NCI-H1105 (cell line): Measurements from ENCODE around the gene C5orf52.
"Not testable (repeated sequence)": the region's sequence is repeated elsewhere in the genome, so short reads cannot be mapped to it uniquely, and the experiment has no call there.

Experiments used
- DNase-seq: peaks from one replicate; lab custom pipeline; 2025; lab: John Stamatoyannopoulos, UW

The C5orf52 gene

DNA sequence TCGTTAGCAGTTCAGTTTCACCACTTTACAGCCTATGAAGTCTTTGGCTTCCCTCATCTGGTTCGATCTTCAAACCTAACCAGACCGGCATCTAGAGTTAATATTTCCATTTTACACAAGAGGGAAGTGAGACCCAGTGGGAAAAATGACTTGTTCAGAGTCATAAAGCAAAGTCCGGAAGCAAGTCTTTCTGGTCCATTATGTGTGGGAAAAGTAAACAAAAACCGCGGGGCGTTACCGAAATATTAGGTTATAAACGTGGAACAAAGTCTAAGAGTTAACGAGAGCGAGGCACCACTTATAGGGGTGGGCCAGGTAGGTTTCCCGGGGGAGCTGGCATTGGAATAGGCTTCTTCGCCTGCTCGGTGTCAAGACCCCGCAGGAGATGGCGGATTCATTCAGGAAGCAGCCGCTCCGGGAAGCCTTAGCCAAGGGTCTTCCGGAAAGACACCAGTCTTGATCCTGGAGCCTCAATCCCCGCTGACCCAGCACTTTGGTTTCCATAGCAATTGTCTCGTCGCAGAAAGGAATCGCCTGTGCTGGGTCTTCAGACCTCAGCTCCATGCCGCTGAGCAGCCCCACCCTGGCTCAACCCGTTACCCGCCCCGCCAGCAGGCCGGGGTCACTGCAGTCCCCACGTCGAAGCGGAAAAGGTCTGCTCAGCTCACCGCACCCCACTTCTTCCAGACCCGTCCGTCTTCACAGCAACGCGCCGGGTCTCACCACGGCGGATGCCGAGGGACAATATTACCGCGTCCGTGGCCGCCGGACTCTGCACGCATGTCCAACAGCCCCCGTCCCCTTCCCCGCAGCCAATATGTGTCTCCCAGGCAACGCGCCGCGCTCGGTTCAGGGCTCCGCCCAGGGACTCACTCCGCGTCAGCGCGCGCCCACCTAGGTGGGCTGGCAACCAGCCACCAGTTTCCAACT is at the start of gene C5orf52:
Gene C5orf52 (plus strand): TSS at position 872 of the 930 bp plus-strand sequence. CDS start 82 bp downstream, outside the sequence.
- no peak for DNase-seq

DNA sequence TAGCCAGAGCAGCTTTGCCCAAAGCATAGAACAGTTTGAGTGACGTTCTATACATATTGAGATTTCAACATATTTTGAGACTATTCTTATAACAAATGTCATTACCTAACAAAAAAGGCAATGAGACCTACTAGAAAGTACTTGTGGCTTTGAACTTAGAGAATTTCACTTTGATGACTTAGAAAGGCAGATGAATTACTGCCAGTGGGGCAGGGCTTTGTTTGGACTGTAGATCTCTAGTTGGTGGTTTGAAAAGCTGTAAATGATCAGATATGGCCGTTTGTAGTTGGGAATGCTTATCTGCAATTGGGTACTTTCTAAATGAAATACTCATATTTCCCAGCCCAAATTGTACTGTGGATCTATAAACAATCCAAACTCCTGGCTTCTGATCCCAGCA is 47.2 kb upstream of the C5orf52 start:
- no peak for DNase-seq

DNA sequence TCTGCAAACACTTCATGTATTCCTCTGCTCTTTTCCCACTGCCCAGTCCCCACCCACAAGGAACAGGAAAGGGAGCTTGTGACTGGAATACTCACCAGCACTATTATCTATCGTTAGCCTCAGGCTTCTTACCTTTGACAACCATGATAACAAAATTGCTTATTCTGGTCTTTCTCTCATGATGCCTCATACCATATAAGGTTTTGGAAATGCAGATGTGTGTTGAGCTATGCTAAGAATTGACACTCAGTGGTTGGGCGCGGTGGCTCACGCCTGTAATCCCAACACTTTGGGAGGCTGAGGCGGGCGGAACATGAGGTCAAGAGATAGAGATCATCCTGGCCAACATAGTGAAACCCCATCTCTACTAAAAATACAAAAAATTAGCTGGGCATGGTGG is 44.5 kb upstream of the C5orf52 start:
- DNase-seq, result no peak

DNA sequence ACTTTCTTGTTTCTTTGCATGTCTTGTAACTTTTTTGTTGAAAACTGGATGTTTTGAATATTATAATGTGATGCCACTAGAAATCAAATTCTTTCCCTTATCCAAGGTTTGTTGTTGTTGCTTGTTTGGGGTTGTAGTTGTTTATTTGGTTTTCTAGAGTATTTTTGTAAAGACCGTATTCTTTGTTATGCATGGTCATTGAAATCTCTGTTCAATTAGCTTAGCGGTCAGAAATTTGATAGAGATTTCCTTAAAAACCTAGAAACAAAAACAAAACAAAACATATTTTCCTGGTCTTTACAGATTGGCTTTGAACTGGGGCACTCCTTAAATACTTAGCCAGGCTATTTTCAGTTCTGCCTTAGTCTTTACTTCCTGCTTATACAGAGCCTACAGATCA is 41.0 kb upstream of the C5orf52 start:
- no peak for DNase-seq

DNA sequence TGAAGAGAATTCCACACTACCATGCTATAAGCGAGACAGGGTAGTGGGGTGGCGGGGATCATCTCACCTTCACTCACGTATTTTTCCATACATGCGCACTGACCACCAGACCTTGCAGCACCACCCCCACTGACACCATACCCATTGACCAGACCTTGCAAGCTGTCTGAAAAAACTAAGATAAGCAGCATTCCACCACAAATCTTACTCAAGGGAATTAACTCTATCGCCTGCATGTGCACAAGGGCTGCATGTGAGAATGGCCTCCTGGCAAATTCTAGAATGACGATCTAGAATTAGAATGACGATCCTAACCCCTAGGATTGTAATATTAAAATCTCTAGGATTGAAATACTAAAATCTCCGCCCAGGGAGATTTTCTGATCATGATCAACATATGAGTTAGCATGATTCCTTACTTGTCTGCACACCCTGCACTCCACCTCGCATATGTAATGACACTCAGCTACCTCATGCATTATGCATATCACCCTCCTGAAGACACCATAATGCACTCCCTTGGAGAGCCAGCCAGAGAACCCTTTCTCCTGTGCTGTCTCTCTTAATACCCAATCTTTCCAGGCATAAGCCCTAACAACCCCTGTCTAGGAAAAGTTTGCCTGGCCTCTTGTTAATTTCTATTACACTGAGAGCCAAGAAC is 30.8 kb upstream of the C5orf52 start:
- DNase-seq, result no peak

DNA sequence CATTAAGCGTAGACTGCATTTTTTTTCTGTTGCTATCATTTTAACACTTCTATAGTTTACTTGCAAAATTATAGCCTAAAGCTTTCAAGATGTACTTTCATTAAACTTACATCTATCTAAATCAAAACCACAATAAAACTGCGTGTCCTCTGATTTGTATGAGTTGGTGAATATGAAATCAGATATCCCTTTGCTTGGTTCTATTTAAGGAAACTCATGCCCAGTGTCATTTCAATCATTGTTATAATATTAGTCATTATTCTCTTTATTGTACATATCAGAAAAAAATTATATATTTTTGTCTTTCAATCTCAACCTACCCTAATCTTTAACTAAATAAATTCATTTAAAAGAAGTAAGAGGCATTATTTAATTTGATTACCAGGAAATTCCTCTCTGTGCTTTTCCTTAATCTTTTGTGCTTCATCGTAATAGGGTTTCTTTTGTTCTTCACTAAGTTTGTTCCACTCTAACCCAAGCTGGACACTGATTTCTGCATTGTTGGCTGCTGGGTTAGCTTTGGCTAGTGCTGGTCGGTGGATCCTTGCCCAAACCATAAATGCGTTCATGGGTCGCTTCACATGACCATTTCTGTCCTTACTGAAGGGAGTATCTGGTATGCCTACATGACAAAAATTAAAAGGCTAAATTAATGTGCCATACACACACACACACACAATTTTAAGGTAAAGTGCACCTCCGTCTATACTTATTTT is 22.9 kb upstream of the C5orf52 start:
- no peak for DNase-seq

DNA sequence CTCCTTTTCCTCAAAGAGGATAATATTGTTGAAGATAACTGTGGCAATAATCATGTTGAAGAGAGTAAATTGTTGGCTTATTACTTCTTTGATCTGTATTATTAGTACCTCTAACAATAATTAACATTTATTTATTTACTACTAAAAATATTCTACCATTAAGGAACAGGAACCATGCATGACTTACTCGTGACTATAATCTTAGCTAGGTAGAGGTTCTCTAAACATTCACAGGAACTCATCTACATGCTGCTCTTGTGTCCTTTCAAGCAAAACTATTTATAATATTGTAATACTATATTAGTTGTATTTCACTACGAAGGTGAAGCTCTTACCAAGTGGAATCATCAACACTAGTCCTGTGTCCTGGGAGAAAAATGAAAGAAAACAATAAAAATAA is 22.2 kb upstream of the C5orf52 start:
- DNase-seq, result no peak

DNA sequence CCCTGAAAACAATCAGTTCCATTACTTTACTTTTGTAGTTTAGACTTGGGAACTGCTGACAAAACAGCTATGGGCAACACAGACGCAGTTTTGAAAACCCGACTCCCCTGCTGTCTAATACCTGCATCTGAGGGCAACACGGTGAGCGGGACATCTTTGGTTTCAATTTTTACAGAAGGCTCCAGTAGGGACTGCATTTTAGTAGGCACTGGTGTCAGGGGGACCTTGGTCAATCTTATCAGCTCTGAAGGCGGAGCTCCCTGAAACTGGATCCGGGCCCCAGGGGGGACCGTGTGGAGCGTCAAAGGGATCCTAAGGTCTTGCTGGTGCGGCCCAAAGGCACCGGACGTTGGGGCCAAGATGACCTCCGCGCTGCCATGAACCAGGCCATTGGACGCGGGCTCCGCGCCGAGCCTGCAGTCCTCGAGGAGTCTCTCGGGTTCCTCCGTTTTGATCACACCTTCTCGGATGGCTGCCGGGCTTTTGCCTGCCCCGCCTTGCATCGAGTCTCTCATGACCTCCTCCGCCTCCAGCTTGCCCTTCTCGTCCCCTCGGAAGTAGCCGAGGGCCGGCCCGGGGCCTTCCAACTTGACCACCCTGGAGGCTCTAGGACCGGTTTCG is 20.2 kb upstream of the C5orf52 start:
- DNase-seq, result no peak

DNA sequence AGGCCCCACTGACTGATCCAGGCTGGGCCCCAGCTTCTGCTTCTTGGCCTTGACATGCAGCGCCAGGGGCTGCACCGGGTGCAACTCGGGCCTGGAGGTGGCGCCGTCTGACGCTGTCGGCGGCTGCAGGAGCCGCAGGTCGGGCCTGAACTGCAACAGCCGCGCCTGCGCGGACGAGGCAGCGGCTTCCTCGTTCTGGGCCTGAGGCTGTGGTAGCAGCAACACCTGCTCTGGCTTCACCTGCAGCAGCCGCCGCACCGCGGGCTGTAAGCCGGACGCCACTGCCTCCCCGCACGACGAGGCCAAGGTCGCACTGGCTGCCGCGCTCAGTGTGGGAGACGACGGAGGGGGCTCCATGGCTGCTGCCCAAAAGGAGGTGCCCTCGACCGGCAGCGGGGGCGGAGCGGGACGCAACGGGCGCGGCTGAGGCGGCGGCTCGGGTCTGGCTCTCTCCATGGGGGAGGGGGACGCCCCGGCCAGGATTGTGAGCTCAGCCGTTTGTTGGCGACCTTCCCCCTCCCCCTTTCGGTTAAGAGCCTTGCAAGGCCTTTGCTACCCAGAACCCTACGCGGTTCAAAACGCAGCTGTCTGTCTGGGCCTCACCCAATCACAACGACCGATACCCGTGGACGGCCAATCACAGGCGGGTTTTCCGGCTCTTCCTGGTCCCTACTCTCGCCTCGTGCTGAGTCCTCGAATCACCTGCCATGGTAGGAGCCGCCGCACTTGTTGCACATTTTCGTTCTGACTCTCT is 19.5 kb upstream of the C5orf52 start:
- no peak for DNase-seq

DNA sequence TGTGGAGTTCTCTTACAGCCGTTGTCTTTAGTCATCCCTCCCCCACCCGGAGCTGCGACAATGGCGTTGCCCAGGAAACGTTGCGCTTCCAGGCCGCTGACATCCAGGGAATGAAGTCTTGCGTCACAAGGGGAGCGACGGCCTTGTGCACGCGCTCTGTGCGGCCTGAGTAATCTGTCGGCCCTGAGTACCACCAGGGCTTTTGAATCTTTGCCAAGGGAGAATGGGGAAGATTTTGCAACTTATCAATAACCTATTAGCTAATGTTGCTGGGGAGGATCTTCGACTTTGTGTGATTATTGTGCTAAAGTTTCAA is 19.0 kb upstream of the C5orf52 start, which contains the start of gene SOX30:
Gene SOX30 (minus strand): TSS at position 62 of the 316 bp plus-strand sequence. CDS start 360 bp downstream, outside the sequence.
- DNase-seq, result no peak

DNA sequence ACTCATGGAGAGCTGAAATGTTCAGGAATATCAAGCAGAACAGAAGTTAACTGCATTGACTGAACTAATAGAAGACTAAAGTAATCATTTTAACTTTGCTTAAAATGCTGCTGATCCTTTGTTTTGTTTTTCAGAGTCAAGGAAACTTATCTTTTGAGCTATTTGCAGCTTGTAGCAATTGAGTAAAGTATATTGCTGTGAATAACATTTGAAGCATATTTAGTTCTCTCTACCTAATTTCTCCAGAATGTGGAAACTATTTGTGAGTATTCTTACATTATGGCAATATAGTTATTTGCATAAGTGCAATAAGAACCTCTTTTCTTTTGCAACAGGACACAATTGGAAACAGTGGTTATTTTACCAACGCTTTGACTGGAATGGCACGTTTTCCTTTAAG is 13.8 kb upstream of the C5orf52 start:
- DNase-seq, result no peak

DNA sequence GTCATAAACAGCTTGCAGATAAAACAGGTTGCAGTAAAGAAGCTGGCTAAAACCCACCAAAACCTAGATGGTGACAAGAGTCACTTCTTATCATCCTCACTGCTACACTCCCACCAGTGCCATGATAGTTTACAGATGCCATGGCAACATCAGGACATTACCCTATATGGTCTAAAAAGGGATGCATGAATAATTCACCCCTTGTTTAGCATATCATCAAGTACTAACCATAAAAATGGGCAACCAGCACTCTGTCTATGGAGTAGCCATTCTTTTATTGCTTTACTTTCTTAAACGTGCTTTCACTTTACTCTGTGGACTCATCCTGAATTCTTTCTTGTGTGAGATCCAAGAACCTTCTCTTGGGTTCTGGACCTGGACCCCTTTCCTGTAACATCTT is 12.4 kb upstream of the C5orf52 start:
- DNase-seq, result no peak

DNA sequence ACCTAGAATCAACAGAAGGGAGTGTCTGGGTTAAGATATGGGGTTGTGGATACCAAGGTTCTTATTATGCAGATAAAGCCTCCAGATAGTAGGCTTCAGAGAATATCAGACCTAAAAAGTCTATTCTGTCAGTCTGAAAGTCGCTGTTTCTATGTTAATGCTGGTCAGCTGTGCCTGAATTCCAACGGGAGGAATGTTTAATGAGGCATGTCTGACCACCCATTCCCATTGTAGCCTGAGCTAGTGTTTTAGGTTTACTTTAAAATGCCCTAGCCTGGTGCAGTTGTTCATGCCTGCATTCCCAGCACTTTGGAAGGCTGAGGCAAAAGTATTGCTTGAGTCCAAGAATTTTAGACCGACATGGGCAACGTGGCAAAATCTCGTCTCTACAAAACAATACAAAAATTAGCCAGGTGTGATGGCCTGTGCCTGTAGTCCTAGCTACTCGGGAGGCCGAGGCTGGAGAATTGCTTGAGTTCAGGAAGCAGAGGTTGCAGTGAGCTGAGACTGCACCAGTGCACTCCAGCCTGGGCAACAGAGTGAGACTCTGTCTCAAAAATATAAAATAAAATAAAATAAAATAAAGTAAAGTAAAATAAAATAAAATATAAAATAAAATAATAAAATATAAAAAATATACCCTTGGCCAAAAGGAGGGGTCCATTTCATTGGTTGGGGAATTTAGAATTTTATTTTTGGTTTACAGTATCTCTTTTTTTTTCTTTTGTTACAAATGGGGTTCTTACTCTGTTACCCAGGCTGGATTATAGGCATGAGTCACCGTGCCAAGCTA is 11.3 kb upstream of the C5orf52 start:
- no peak for DNase-seq

DNA sequence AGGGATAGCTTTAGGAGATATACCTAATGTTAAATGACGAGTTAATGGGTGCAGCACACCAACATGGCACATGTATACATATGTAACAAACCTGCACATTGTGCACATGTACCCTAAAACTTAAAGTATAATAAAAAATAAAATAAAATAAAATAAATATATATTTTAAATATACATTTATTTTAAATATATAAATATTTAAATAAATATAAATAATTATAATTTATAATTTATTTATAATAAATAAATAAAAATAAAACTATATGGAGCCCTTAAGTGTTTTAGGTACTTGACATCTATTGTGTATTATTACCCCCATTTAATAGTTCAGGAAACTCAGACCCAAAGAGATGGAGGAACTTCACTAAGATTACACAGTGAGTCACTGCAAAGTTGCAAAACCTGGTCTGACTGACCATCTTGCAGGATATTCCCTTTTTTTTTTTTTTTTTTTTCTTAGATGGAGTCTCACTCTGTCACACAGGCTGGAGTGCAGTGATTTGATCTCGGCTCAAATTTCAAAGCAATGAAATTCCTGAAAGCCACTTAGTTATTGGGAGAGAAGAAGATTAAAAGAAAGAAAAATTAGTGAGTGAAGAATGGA is 5.8 kb upstream of the C5orf52 start:
- DNase-seq, result no peak

DNA sequence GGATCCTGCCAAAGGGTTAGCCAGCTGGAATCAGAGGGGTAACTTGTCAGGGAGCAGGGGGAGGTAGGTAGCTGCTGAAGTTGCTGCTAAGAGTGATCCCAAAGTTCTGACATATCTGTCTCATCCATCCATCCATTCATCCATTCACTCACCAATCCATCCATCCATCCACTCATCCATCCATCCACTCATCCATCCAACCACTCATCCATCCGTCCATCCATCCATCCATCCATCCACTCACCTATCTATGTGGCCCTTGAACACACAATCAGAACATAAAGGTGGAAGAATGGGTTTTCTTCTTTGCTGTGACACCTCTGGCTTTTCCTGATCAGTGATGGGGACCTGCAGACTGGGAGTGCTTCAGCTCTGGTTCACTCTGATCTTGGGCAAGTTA is 3.0 kb upstream of the C5orf52 start:
- DNase-seq, result no peak

DNA sequence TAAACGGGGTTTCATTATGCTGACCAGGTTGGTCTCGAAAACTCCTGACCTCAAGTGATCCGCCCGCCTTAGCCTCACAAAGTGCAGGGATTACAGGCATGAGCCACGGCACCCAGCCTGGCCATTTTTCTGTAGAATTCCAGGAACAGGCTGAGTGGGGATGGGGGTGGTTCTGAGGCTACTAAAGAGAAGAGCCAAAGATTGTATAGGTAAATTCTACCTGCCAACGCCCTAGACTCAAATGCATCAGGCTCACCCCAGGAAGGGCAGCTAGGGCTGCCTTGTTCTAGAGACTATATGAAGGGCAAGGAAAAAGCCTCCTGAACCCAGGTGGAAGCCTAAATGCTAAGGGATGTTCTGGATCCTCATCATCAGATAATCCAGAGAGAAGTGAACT is 1.6 kb upstream of the C5orf52 start:
- DNase-seq, result no peak

DNA sequence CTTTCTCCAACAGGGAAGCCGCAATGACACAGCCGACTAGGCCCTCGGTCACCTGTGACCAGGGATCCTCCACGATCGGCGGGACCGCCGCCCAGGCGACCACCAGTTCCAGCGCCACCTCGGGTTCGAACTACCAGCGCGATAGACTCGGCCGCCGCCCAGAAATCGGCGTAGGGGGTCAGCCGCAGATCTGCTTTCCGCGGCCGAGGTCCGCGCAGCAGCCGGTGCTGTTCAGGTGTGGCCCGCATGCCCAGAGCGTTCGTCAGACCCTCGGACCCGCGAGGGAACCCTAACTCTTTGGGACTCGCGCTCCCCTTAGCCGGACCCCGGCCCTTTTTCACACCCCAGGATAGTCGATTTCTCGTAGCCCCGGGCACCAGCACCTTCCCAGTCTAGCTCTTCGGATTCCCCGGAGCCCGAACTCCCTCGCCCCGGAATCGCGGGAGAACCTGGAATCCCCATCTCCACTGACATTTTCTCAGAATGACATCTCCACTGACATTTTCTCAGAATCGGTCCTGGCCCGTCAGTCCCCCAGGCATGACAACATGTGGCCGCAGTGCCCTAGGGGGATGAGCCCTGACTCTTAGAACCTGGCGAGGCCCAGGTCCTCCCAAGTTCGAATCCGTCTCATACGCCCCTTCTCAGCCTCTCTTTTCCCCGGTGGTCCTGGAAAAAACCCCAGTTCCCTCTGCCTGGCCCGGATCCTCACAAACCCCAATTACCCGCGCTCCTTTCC is 428 bp downstream of the C5orf52 start:
- no peak for DNase-seq

DNA sequence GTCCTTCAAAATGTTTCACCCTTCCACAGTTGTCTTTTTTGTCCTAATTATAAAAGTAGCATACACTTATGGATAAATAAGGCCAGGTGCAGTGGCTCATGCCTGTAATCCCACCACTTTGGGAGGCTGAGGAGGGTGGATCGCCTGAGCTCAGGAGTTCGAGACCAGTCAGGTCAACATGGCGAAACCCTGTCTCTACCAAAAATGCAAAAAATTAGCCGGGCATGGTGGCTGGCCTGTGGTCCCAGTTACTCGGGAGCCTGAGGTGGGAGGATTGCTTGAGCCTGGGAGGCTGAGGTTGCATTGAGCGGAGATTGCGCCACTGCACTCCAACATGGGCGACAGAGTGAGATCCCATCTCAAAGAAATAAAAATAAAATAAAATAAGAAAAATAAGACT is 1.6 kb downstream of the C5orf52 start:
- DNase-seq, result no peak

DNA sequence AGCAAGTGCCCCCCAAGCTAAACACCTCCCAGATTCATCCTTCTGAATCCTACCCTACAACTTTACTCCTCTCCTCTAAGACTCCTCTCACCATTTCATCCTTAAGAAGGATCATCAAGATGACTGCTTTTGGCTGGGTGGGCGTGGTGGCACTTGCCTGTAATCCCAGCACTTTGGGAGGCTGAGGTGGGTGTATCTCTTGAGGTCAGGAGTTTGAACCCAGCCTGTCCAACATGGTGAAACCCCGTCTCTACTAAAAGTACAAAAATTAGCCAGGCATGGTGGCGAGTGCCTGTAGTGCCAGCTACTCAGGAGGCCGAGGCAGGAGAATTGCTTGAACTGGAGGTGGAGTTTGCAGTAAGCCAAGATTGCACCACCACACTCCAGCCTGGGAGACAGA is 3.0 kb downstream of the C5orf52 start:
- not testable (repeated sequence) for DNase-seq

DNA sequence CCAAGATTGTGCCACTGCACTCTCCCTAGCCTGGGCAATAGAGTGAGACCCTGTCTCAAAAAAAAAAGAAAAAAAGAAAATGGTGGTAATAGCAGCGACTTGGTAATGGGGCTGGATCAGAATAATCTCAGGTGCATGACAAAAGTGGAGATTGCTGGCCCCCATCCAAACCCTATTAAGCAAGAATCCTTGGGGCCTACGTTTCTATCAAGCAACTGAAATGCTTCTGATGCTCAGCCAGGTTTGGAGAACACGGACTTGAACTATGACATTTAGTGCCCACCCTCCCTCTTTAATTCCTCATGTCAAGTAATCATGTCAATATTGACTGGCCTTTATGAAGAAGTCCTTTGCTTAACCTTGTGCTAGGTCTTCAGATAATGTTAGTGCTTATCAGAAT is 6.6 kb downstream of the C5orf52 start:
- no peak for DNase-seq
